Stimulated activated naive CD8-positive, alpha-beta T cell treated with anti-CD3 and anti-CD28 coated beads, Interleukin-15, Interleukin-2, amounts not matched to agents 100 ng/mL and 50 ng/mL, for 24 hours (primary cell): Measurements from ENCODE around the gene CD209.
A peak's percentile ranks its signal among the peaks of the same experiment; 100 is the strongest.

ENCODE experiments used
- H3K27ac Mint-ChIP-seq: one replicate; pipeline ENCODE4 v1.8.0; 2021; ENCODE audit warnings: mild to moderate bottlenecking, mixed read lengths
- H3K27me3 Mint-ChIP-seq: one replicate; pipeline ENCODE4 v1.8.0; 2021; ENCODE audit warnings: mixed read lengths
- H3K36me3 Mint-ChIP-seq: one replicate; pipeline ENCODE4 v1.8.0; 2021; ENCODE audit warnings: low read depth, mixed read lengths
- H3K4me1 Mint-ChIP-seq: one replicate; pipeline ENCODE4 v1.8.0; 2021; ENCODE audit warnings: low read depth, mixed read lengths
- H3K4me3 Mint-ChIP-seq: one replicate; pipeline ENCODE4 v1.8.0; 2021; ENCODE audit warnings: mild to moderate bottlenecking, mixed read lengths
- H3K9me3 Mint-ChIP-seq: one replicate; pipeline ENCODE4 v1.8.0; 2021; ENCODE audit warnings: mixed read lengths

The CD209 gene

GRCh38 chr19:7715671-7716070, 31.7 kb downstream of the CD209 start:
- H3K4me1 Mint-ChIP-seq = peaks cover 54% of the 10 kb centered on the region
- no peaks in the 10 kb centered on the region for H3K9me3 Mint-ChIP-seq
- H3K36me3 Mint-ChIP-seq = no peaks in the 10 kb centered on the region
- no peaks in the 10 kb centered on the region for H3K27me3 Mint-ChIP-seq
- H3K27ac Mint-ChIP-seq = no peak overlapping the region
- no peak overlapping the region for H3K4me3 Mint-ChIP-seq

DNA sequence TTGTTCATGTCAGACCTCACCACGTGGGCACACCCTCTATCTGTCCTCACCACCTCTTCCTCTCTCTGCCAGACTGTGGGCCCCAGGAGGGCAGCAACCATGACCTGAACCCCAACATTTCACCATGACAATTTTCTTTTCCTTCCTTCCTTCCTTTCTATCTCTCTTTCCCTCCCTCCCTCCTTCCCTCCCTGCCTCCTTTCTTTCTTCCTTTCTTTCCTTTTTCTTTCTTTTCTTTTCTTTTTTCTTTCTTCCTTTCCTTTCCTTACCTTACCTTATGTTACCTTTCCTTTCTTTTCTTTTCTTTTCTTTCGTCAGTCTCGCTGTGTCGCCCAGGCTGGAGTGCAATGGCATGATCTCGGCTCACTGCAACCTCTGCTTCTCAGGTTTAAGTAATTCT, 36.7 kb downstream of the CD209 start:
- no peak overlapping the region for H3K27ac Mint-ChIP-seq
- no peak overlapping the region for H3K4me3 Mint-ChIP-seq

DNA sequence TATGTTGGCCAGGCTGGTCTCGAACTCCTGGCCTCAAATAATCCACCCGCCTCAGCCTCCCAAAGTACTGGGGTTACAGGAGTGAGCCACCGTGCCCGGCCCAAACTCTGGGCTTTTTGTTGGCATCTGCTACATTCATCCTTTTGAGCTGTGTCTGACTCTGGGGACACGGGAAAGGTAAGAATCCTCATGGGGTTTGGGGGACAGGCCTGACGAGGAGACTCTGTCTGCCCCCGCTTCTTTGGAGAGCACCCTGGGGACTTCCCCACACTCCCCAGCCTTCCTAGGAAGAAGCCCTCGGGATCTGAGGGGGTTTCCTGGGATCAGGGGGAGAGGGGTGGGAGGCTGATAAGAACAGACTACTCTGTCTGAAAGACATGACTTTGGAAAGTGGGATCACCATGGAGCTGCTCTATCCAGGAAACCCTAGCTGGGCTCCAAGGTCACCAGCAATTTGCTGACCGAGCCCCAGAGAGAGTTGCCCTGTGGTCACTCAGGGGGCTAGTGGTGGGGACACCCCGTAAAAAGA, 37.3 kb downstream of the CD209 start:
- H3K36me3 Mint-ChIP-seq = no peaks in the 10 kb centered on the region
- H3K27ac Mint-ChIP-seq = no peak overlapping the region
- H3K27me3 Mint-ChIP-seq = no peaks in the 10 kb centered on the region
- H3K4me1 Mint-ChIP-seq = peaks cover 59% of the 10 kb centered on the region
- no peaks in the 10 kb centered on the region for H3K9me3 Mint-ChIP-seq
- H3K4me3 Mint-ChIP-seq = no peak overlapping the region

More for the DNA sequence above, 36.7 kb downstream of the CD209 start:
- no peaks in the 10 kb centered on the region for H3K36me3 Mint-ChIP-seq
- peaks cover 59% of the 10 kb centered on the region for H3K4me1 Mint-ChIP-seq
- no peaks in the 10 kb centered on the region for H3K27me3 Mint-ChIP-seq
- H3K9me3 Mint-ChIP-seq = no peaks in the 10 kb centered on the region

DNA sequence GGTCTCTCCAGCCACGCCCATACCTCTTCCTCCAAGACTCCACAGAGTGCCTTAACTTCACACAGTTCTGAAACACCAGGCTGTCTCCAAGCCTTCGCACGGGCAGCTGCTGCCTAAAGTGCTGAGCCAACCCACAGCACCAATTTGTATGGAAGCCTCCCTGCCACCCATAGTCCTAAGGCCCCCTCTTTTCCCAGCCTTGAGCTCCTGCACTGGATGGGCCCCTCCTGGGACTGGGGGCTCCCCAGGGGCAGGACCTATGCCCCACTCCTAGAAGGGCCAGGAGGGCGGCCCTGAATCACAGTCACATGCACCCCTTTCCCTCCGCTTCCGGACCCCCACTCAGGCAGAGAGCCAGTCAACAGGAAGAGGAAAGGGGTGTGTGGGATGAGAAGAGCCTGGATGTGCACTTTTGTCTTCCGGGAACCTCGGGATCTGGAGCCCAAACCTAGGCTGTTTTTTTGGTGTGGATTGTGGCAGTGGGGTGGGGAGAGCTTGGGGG, 40.3 kb downstream of the CD209 start:
- H3K36me3 Mint-ChIP-seq = no peaks in the 10 kb centered on the region
- H3K9me3 Mint-ChIP-seq = no peaks in the 10 kb centered on the region
- peak overlapping the region; percentile 49 for H3K4me3 Mint-ChIP-seq
- no peaks in the 10 kb centered on the region for H3K27me3 Mint-ChIP-seq
- H3K4me1 Mint-ChIP-seq = peaks cover 69% of the 10 kb centered on the region
- H3K27ac Mint-ChIP-seq = peak overlapping the region; percentile 87

DNA sequence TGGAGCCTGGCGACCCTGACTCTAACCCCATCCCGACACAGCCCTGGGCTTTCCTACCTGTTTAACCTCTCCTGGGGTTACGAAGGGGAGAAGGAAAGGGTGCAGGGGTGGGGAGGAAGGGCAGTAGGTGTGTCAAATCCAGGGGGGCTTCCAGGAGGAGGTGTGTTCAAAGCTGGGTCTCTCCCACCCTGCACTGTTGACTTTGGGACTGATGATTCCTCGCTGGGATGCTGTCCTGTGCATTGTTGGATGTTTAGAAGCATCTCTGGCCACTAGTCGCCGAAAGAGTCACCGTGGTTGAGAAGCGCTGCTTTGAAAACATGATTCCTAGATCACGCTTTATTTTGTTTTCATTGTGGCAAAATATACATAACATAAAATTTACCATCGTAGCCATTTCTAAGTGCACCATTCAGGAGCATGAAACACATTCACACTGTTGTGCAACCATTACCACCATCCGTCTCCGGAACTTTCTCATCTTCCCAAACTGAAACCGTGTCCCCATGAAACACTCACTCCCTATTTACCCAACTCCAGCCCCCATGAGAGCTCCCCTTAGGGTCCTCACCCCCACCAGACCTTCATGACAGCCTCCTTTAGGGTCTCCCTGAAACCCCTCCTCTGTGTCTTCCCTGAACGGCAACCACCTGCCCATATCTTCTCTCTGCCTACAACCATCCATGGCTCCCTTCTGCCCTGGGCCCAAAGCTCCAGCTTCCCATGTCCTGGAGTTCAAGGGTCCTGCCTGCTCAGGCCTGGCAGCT, 41.0 kb downstream of the CD209 start:
- no peaks in the 10 kb centered on the region for H3K9me3 Mint-ChIP-seq
- H3K27me3 Mint-ChIP-seq = no peaks in the 10 kb centered on the region
- peak overlapping the region; percentile 87 for H3K27ac Mint-ChIP-seq
- no peaks in the 10 kb centered on the region for H3K36me3 Mint-ChIP-seq
- H3K4me3 Mint-ChIP-seq = peak overlapping the region; percentile 49
- H3K4me1 Mint-ChIP-seq = peaks cover 70% of the 10 kb centered on the region

DNA sequence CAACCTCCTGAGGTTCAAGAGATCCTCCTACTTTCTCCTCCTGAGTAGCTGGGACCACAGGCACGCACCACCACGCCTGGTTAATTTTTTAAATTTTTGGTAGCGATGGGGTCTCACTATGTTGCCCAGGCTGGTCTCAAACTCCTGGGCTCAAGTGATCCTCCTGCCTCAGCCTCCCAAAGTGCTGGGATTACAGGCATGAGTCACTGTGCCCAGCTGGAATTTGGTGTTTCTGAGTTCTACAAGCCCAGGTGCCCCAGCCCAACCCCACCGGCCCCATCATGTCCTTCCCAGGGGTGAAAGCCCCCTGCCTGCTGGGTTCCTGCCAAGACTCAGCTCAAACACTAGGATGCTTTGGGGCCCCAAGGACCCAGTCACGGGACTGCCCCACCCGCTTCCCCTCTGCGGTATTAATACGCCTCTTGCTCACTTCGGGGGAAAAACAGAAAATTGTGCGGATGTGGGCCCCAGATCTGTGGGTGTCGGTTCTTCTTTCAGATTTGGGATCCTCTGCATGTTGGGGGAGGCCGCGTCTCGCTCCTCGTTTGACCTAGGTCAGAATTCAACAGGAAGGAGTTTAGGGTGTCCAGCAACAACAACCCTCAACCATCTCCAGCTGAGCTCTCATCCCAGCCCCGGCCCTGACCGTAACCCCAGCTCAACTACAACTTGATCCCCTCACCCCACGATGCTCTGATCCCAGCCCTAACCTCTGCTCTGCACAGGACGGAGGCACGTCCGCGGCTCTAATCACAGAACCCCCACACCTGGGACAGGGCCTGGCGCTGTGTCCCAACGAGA, 41.7 kb downstream of the CD209 start:
- Mint-ChIP-seq H3K4me1 (peaks cover 67% of the 10 kb centered on the region), H3K9me3 (no peaks in the 10 kb centered on the region), H3K27ac (peak overlapping the region; percentile 87), H3K4me3 (peak overlapping the region; percentile 49), H3K36me3 (no peaks in the 10 kb centered on the region), H3K27me3 (no peaks in the 10 kb centered on the region)

DNA sequence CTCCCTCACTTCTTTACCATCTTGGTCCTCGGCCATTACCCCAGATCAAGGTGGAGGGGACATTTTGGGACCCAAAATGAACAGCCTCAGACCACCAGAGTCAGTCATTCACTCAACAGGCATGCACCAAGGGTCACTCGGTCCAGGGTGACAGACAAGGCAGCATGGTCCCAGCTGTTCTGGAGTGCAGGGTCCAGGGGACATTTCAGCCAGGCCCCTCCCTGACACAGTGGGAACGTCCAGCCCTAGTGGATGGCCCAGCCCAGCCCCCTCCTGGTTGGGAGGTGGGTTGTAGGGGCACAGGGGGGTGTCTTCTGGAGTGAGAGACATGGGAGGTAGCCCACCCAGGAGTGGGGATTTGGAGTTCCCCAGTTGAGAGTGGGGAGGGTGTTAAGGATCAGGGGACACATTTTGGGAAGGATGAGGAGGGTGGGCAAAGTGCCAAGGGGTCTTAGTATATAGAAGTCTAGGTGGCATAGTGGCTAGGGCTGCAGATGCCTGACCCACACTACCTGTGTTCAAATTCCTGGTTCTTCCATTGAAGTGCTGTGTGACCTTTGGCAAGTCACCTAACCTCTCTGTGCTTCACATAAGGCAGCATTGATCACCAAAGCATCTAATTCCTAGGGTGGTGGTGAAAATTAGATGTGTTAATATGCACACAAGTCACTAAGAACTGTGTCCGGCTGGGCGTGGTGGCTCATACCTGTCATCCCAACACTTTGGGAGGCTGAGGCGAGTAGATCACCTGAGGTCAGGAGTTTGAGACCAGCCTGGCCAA, 42.9 kb downstream of the CD209 start:
- no peak overlapping the region for H3K4me3 Mint-ChIP-seq
- no peaks in the 10 kb centered on the region for H3K9me3 Mint-ChIP-seq
- no peaks in the 10 kb centered on the region for H3K27me3 Mint-ChIP-seq
- H3K4me1 Mint-ChIP-seq = peaks cover 66% of the 10 kb centered on the region
- H3K27ac Mint-ChIP-seq = peak overlapping the region; percentile 40
- no peaks in the 10 kb centered on the region for H3K36me3 Mint-ChIP-seq

- Mint-ChIP-seq H3K4me3 (no peak overlapping the region), H3K4me1 (peaks cover 68% of the 10 kb centered on the region), H3K27ac (no peak overlapping the region), H3K27me3 (no peaks in the 10 kb centered on the region), H3K9me3 (no peaks in the 10 kb centered on the region), H3K36me3 (no peaks in the 10 kb centered on the region)
Observed at GRCh38 chr19:7703332-7703731, 44.0 kb downstream of the CD209 start.

GRCh38 chr19:7701654-7702457, 45.5 kb downstream of the CD209 start, which contains the start of gene FCER2:
FCER2 (minus strand) TSS chr19:7702131; CDS start chr19:7699760, 2,371 bp downstream.
- H3K27me3 Mint-ChIP-seq = no peaks in the 10 kb centered on the region
- peak within 1 kb of the TSS; percentile 41 for H3K4me3 Mint-ChIP-seq
- no peaks in the 10 kb centered on the region for H3K36me3 Mint-ChIP-seq
- H3K27ac Mint-ChIP-seq = peak within 1 kb of the TSS; percentile 85
- no peaks in the 10 kb centered on the region for H3K9me3 Mint-ChIP-seq
- peaks cover 66% of the 10 kb centered on the region for H3K4me1 Mint-ChIP-seq

GRCh38 chr19:7701049-7701653, 46.2 kb downstream of the CD209 start:
- H3K36me3 Mint-ChIP-seq = no peaks in the 10 kb centered on the region
- peak overlapping the region; percentile 41 for H3K4me3 Mint-ChIP-seq
- H3K9me3 Mint-ChIP-seq = no peaks in the 10 kb centered on the region
- H3K4me1 Mint-ChIP-seq = peaks cover 62% of the 10 kb centered on the region
- H3K27me3 Mint-ChIP-seq = peaks cover 3% of the 10 kb centered on the region
- H3K27ac Mint-ChIP-seq = no peak overlapping the region

GRCh38 chr19:7699417-7700401, 47.6 kb downstream of the CD209 start:
- peaks cover 3% of the 10 kb centered on the region for H3K27me3 Mint-ChIP-seq
- no peaks in the 10 kb centered on the region for H3K9me3 Mint-ChIP-seq
- H3K27ac Mint-ChIP-seq = peak overlapping the region; percentile 89
- H3K4me1 Mint-ChIP-seq = peaks cover 48% of the 10 kb centered on the region
- H3K36me3 Mint-ChIP-seq = no peaks in the 10 kb centered on the region
- H3K4me3 Mint-ChIP-seq = peak overlapping the region; percentile 77

DNA sequence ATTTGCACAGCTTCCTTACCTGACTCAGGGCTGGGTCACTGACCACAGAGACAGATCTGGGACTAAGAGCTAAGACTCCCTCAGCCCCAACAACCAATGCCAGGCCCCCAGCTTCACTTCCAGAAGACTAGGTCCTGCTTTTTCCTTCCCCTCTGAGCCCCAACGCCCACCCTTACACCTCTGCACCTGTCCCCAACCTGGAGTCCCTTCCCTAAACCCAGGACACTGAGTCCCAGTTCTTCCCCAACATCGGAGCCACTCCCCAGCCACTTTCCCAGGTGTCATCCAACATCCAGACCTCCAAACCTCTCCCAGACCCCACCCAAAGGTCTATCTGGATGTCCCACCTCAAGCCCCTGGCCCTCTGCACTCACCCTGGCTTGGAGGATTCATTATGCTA, 48.3 kb downstream of the CD209 start:
- peak overlapping the region; percentile 89 for H3K27ac Mint-ChIP-seq
- no peaks in the 10 kb centered on the region for H3K36me3 Mint-ChIP-seq
- peaks cover 3% of the 10 kb centered on the region for H3K27me3 Mint-ChIP-seq
- H3K4me3 Mint-ChIP-seq = peak overlapping the region; percentile 77
- H3K9me3 Mint-ChIP-seq = no peaks in the 10 kb centered on the region
- peaks cover 43% of the 10 kb centered on the region for H3K4me1 Mint-ChIP-seq

DNA sequence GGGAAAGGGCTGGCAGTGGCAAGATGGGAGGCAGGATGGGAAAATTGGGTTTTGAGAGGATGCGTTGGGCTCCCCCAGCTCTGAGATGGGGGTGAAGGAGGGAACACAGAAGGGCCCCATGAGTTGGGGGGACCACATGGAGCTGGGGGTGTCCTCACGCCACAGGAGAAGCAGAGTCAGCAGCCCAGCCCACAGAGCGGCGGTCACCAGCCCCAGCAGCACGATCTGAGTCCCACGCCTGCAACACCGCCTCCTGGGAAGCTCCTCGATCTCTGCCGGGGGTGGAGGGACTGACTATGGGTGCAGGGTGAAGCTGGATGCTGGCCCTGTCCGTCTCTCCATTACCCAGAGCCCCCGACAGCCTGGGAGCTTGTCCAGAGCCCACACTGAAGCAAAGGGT, 48.8 kb downstream of the CD209 start:
- Mint-ChIP-seq H3K4me1 (peaks cover 39% of the 10 kb centered on the region), H3K9me3 (no peaks in the 10 kb centered on the region), H3K4me3 (peak overlapping the region; percentile 77), H3K27ac (peak overlapping the region; percentile 89), H3K36me3 (no peaks in the 10 kb centered on the region), H3K27me3 (peaks cover 3% of the 10 kb centered on the region)
